HepG2 (cell line): ENCODE measurements around the gene SAE1. TPM values are rescaled to one million over a fixed set of nuclear protein-coding genes. Genes with fewer than 3 reads are reported as not detected.

Experiments used
- CBFB ChIP-seq: sonication (generic); formaldehyde crosslinking; IDR thresholded peaks from 2 replicates; pipeline ENCODE4 v1.4.0; 2020; ENCODE audit warnings: missing genetic modification reagents
- CBX5 ChIP-seq: sonication (generic); formaldehyde crosslinking; IDR thresholded peaks from 2 replicates; pipeline ENCODE4 v1.4.0; 2020; ENCODE audit warnings: missing genetic modification reagents, borderline replicate concordance
- GATAD2A ChIP-seq: IDR thresholded peaks from 2 replicates; pipeline ENCODE4 v1.6.1; 2016
- HIVEP1 ChIP-seq: sonication (generic); formaldehyde crosslinking; IDR thresholded peaks from 2 replicates; pipeline ENCODE4 v1.4.0; 2020; ENCODE audit warnings: mild to moderate bottlenecking, missing genetic modification reagents
- HMG20A ChIP-seq: IDR thresholded peaks from 2 replicates; pipeline ENCODE4 v1.6.1; 2016; ENCODE audit warnings: borderline replicate concordance
- HOXD1 ChIP-seq: sonication (generic); formaldehyde crosslinking; IDR thresholded peaks from 2 replicates; pipeline ENCODE4 v1.5.0; 2020; ENCODE audit warnings: missing genetic modification reagents
- NAIF1 ChIP-seq: sonication (generic); formaldehyde crosslinking; IDR thresholded peaks from 2 replicates; pipeline ENCODE4 v1.5.0; 2020; ENCODE audit warnings: mild to moderate bottlenecking, missing genetic modification reagents, borderline replicate concordance
- PTBP1 ChIP-seq: fragments of 200-400 bp; formaldehyde crosslinking; IDR thresholded peaks from 2 replicates; pipeline ENCODE4 v1.6.1; 2018; ENCODE audit warnings: low read length, low read depth; ENCODE audit not compliant: poor library complexity, severe bottlenecking
- SP140L ChIP-seq: sonication (generic); formaldehyde crosslinking; IDR thresholded peaks from 2 replicates; pipeline ENCODE4 v1.4.0; 2020; ENCODE audit warnings: missing genetic modification reagents, borderline replicate concordance
- SRSF1 ChIP-seq: fragments of 200-400 bp; formaldehyde crosslinking; optimal IDR thresholded peaks from 2 replicates; pipeline ENCODE3; 2017; ENCODE audit warnings: mild to moderate bottlenecking, low read depth, low read length, moderate library complexity
- THAP11 ChIP-seq: IDR thresholded peaks from 2 replicates; pipeline ENCODE4 v1.6.1; 2016; ENCODE audit warnings: missing biosample characterization, missing genetic modification reagents
- ZBTB7B ChIP-seq: sonication (generic); formaldehyde crosslinking; IDR thresholded peaks from 2 replicates; pipeline ENCODE4 v1.4.0; 2020; ENCODE audit warnings: missing genetic modification reagents
- ZKSCAN8 ChIP-seq: IDR thresholded peaks from 2 replicates; pipeline ENCODE4 v1.6.1; 2016; ENCODE audit warnings: borderline replicate concordance, missing genetic modification reagents, missing compliant biosample characterization
- ZNF205 ChIP-seq: IDR thresholded peaks from 2 replicates; pipeline ENCODE4 v1.6.1; 2018; ENCODE audit warnings: missing biosample characterization, missing genetic modification reagents
- ZNF501 ChIP-seq: sonication (generic); formaldehyde crosslinking; IDR thresholded peaks from 2 replicates; pipeline ENCODE4 v1.5.1; 2020; ENCODE audit warnings: mild to moderate bottlenecking, moderate library complexity, missing genetic modification reagents
- ZNF558 ChIP-seq: sonication (generic); formaldehyde crosslinking; IDR thresholded peaks from 2 replicates; pipeline ENCODE4 v1.9.0; 2022; ENCODE audit warnings: mild to moderate bottlenecking, missing genetic modification reagents, borderline replicate concordance
- ZNF629 ChIP-seq: sonication (generic); formaldehyde crosslinking; conservative IDR thresholded peaks from 2 replicates; pipeline ENCODE4 v1.5.0; 2020; ENCODE audit warnings: missing genetic modification reagents
- polyA plus RNA-seq, 8 experiments: library from polyadenylated mRNA; depleted of rRNA in 3 of 8; stranded (reverse) in 7 of 8; unstranded in 1 of 8; fragments of >200 nt; fragmentation: Illumina TruSeq in 4 of 8; extraction: Trizol in 4 of 8; gene quantifications; 2 replicates each; pipeline versions ENCODE4 v1.2.1 to v1.2.3, GENCODE V29; 2011 to 2016; ENCODE audit warnings: low read depth in 4 of 8, missing spikeins in 1 of 8, mixed read lengths in 1 of 8; ENCODE audit not compliant: insufficient read depth in 1 of 8
- total RNA-seq, 5 experiments: library from RNA; depleted of rRNA; stranded (reverse); fragments of >200 nt; fragmentation: Illumina TruSeq; extraction: Trizol; gene quantifications; 2 replicates each; pipeline ENCODE4 v1.2.3, GENCODE V29; 2016; ENCODE audit warnings: low read depth in 1 of 5
- TF ChIP-seq, protein P1 (sequence below), 2 experiments: sonication (generic) in 1 of 2; formaldehyde crosslinking in 1 of 2; IDR thresholded peaks; 2 replicates each; pipeline versions ENCODE4 v1.6.1 to v1.9.0; 2014 to 2022; ENCODE audit warnings: antibody characterized with exemption in 1 of 2, borderline replicate concordance in 1 of 2, inconsistent platforms in 1 of 2, low read depth in 1 of 2, missing genetic modification reagents in 1 of 2
- TF ChIP-seq, protein P2 (sequence below): sonication (generic); formaldehyde crosslinking; IDR thresholded peaks from 2 replicates; pipeline ENCODE4 v1.4.0; 2020; ENCODE audit warnings: missing genetic modification reagents
- TF ChIP-seq, protein P3 (sequence below): sonication (generic); formaldehyde crosslinking; IDR thresholded peaks from 2 replicates; pipeline ENCODE4 v1.4.0; 2020; ENCODE audit warnings: low read depth, mild to moderate bottlenecking, missing genetic modification reagents

SAE1 gene
- total and polyA plus RNA-seq, 2 of the 13 experiments (the other 11 are each of a cell fraction or from before 2014, with no cell fraction given) = 87.6 to 197 TPM

DNA sequence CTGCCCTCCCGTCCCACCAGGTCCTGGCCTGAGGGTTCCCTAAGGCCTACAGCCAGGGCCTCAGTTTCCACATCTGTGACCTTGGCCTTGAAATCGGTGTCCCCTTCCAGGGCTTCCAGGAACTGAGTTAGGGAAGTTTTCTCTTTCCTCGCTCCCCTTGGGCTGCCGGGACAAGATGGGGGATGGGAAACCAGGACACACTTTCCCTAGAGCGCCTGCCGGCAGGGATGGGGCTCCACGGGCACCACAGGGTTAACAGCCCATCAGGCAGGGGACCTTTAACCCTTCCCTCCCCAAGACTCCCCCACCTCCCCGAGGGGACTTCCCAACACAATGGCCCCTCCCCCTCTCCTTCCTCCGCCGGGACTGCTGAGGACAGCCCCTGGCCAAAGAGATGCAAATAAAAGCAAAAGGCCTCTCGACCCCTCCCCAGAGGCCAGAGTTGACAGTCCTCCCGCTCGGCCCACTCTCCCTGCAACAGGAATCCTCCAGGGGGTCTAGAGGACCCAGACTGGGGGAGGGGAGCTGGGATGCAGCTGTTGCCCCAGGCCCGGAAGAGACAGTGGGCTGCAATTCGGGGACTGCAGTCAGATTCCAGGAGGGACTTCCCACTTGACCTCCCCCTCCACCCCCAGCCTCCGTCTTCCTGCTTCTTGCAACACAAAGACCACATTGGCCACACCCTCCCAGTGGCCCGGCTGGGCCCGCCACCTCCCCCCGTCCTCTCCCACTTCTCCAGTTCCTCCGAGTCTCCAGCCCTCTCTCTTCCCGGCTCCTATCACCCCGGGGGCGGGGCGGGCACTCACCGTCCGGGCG lies 96.9 kb downstream of the SAE1 start (continued):
- TF ChIP-seq, protein P1, sequence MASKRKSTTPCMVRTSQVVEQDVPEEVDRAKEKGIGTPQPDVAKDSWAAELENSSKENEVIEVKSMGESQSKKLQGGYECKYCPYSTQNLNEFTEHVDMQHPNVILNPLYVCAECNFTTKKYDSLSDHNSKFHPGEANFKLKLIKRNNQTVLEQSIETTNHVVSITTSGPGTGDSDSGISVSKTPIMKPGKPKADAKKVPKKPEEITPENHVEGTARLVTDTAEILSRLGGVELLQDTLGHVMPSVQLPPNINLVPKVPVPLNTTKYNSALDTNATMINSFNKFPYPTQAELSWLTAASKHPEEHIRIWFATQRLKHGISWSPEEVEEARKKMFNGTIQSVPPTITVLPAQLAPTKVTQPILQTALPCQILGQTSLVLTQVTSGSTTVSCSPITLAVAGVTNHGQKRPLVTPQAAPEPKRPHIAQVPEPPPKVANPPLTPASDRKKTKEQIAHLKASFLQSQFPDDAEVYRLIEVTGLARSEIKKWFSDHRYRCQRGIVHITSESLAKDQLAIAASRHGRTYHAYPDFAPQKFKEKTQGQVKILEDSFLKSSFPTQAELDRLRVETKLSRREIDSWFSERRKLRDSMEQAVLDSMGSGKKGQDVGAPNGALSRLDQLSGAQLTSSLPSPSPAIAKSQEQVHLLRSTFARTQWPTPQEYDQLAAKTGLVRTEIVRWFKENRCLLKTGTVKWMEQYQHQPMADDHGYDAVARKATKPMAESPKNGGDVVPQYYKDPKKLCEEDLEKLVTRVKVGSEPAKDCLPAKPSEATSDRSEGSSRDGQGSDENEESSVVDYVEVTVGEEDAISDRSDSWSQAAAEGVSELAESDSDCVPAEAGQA (IDR thresholded peaks at IDR 0.05; ENCODE audit: low read depth) = peak; percentile 43; the same call in 1 of the 2 replicates
- TF ChIP-seq, protein P1 (CRISPR knock-in tag; IDR thresholded peaks at IDR 0.05; ENCODE audit: borderline replicate concordance) = no peak
- TF ChIP-seq ZKSCAN8 (CRISPR knock-in tag) (no peak), ZNF205 (CRISPR knock-in tag) (no peak), ZNF558 (CRISPR knock-in tag) (0 out of 2 replicates have a peak, but pooled peaks have one; percentile 10), NAIF1 (peak; percentile 28; the same call in 1 of the 2 replicates), ZNF629 (CRISPR knock-in tag) (peak; percentile 54; the same call in 1 of the 2 replicates), HIVEP1 (CRISPR knock-in tag) (peak; percentile 97), CBX5 (peak; percentile 50; the same call in 1 of the 2 replicates), GATAD2A (CRISPR knock-in tag) (0 out of 2 replicates have a peak, but pooled peaks have one; percentile 10), CBFB (CRISPR knock-in tag) (peak; percentile 60; the same call in 1 of the 2 replicates), HOXD1 (CRISPR knock-in tag) (peak; percentile 44; the same call in 1 of the 2 replicates), ZNF501 (CRISPR knock-in tag) (no peak), SRSF1 (peak; percentile 50), HMG20A (peak; percentile 21; the same call in 1 of the 2 replicates), PTBP1 (peak; percentile 62), THAP11 (peak; percentile 51), ZBTB7B (CRISPR knock-in tag) (peak; percentile 82), SP140L (CRISPR knock-in tag) (0 out of 2 replicates have a peak, but pooled peaks have one; percentile 60)
- TF ChIP-seq, protein P2, sequence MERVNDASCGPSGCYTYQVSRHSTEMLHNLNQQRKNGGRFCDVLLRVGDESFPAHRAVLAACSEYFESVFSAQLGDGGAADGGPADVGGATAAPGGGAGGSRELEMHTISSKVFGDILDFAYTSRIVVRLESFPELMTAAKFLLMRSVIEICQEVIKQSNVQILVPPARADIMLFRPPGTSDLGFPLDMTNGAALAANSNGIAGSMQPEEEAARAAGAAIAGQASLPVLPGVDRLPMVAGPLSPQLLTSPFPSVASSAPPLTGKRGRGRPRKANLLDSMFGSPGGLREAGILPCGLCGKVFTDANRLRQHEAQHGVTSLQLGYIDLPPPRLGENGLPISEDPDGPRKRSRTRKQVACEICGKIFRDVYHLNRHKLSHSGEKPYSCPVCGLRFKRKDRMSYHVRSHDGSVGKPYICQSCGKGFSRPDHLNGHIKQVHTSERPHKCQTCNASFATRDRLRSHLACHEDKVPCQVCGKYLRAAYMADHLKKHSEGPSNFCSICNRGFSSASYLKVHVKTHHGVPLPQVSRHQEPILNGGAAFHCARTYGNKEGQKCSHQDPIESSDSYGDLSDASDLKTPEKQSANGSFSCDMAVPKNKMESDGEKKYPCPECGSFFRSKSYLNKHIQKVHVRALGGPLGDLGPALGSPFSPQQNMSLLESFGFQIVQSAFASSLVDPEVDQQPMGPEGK (CRISPR knock-in tag) = peak; percentile 92
- TF ChIP-seq, protein P3, sequence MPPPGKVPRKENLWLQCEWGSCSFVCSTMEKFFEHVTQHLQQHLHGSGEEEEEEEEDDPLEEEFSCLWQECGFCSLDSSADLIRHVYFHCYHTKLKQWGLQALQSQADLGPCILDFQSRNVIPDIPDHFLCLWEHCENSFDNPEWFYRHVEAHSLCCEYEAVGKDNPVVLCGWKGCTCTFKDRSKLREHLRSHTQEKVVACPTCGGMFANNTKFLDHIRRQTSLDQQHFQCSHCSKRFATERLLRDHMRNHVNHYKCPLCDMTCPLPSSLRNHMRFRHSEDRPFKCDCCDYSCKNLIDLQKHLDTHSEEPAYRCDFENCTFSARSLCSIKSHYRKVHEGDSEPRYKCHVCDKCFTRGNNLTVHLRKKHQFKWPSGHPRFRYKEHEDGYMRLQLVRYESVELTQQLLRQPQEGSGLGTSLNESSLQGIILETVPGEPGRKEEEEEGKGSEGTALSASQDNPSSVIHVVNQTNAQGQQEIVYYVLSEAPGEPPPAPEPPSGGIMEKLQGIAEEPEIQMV (CRISPR knock-in tag) = peak; percentile 51; the same call in 1 of the 2 replicates
